ENCODE results near the gene DIPK1A. TPM values are rescaled to one million over a fixed set of nuclear protein-coding genes. Genes with fewer than 3 reads are reported as not detected.
A peak's percentile ranks its signal among the peaks of the same experiment; 100 is the strongest.

Gene DIPK1A
- total RNA-seq, 4 donors from 2014 or later = 3.1 to 6.9 (median 4.7) TPM

GRCh38 chr1:92832537-92833114 is 128.6 kb downstream of the DIPK1A start:
- H3K4me3 ChIP-seq = peak overlapping the region; percentile 58 to 98 (median 85)
- H3K4me1 ChIP-seq = peaks cover 0 to 47% (median 18%) of the 10 kb centered on the region in 4 donors
- no peak for DNase-seq (ENCODE audit: low spot score in 2 of 2)
- H3K36me3 ChIP-seq = peaks cover 7 to 31% (median 8%) of the 10 kb centered on the region in 3 donors
- H3K9me3 ChIP-seq = no peaks in the 10 kb centered on the region
- 0% methylated on average over 17 to 19 of the region's 19 CpGs for WGBS, 2 donors
- TF ChIP-seq CTCF (IDR thresholded peaks at IDR 0.05) = no peak
- TF ChIP-seq EP300 (IDR thresholded peaks at IDR 0.05) = no peak
- no peak for TF ChIP-seq POLR2A (IDR thresholded peaks at IDR 0.05)
- H3K27me3 ChIP-seq = no peaks in the 10 kb centered on the region
- peak overlapping the region; percentile 90 to 95 (median 92) for H3K27ac ChIP-seq

- 0 to 1% methylated on average over 51 to 56 of the region's 57 CpGs for WGBS, 2 donors
- H3K36me3 ChIP-seq = peaks cover 6 to 24% (median 7%) of the 10 kb centered on the region in 3 donors
- no peaks in the 10 kb centered on the region for H3K27me3 ChIP-seq
- H3K4me1 ChIP-seq = peaks cover 0 to 40% (median 18%) of the 10 kb centered on the region in 4 donors
- peak within 1 kb of the TSS; percentile 58 to 98 (median 85) for H3K4me3 ChIP-seq
- TF ChIP-seq CTCF (IDR thresholded peaks at IDR 0.05) = peak; percentile 94 to 99 (median 98)
- TF ChIP-seq EP300 (IDR thresholded peaks at IDR 0.05) = peak; percentile 77 to 100
- TF ChIP-seq POLR2A (IDR thresholded peaks at IDR 0.05) = peak; percentile 90 to 95
- H3K9me3 ChIP-seq = no peaks in the 10 kb centered on the region
- H3K27ac ChIP-seq = peak within 1 kb of the TSS; percentile 90 to 95 (median 92)
- DNase-seq (ENCODE audit: low spot score in 2 of 2) = peak; percentile 89 to 94
Measured at GRCh38 chr1:92831762-92832536, 129.3 kb downstream of the DIPK1A start, which contains the start of gene RPL5. Gene RPL5, plus strand, starts transcription at chr1:92832040. Its CDS starts 75 bp downstream, at chr1:92832115.

GRCh38 chr1:92831368-92831761 is 129.9 kb downstream of the DIPK1A start:
- DNase-seq (ENCODE audit: low spot score in 2 of 2) = no peak
- Histone ChIP-seq H3K9me3 (no peaks in the 10 kb centered on the region), H3K4me3 (peak overlapping the region in 3 of 4 donors; percentile 58 to 98 (median 80)), H3K36me3 (peaks cover 6 to 19% (median 6%) of the 10 kb centered on the region in 3 donors), H3K27me3 (no peaks in the 10 kb centered on the region), H3K4me1 (peaks cover 0 to 34% (median 18%) of the 10 kb centered on the region in 4 donors), H3K27ac (peak overlapping the region in 3 of 4 donors; percentile 90 to 95 (median 90))
- 60 to 62% methylated on average over 4 of the region's 4 CpGs for WGBS, 2 donors
- no peak for TF ChIP-seq POLR2A (IDR thresholded peaks at IDR 0.05)
- TF ChIP-seq CTCF (IDR thresholded peaks at IDR 0.05) = no peak
- no peak for TF ChIP-seq EP300 (IDR thresholded peaks at IDR 0.05)

GRCh38 chr1:92826792-92827191 is 134.5 kb downstream of the DIPK1A start:
- no peak overlapping the region for H3K27ac ChIP-seq
- WGBS, 2 donors = 49 to 62% methylated on average over 5 to 6 of the region's 6 CpGs
- H3K9me3 ChIP-seq = no peaks in the 10 kb centered on the region
- H3K36me3 ChIP-seq = no peaks in the 10 kb centered on the region
- TF ChIP-seq CTCF (IDR thresholded peaks at IDR 0.05) = no peak
- no peaks in the 10 kb centered on the region for H3K4me1 ChIP-seq
- no peak overlapping the region for H3K4me3 ChIP-seq
- H3K27me3 ChIP-seq = no peaks in the 10 kb centered on the region
- DNase-seq (ENCODE audit: low spot score in 2 of 2) = no peak

GRCh38 chr1:92822879-92823278 is 138.4 kb downstream of the DIPK1A start:
- Histone ChIP-seq H3K4me1 (no peaks in the 10 kb centered on the region), H3K4me3 (no peak overlapping the region), H3K9me3 (no peaks in the 10 kb centered on the region), H3K36me3 (no peaks in the 10 kb centered on the region), H3K27me3 (no peaks in the 10 kb centered on the region), H3K27ac (peak overlapping the region in 1 of 4 donors; percentile 22)
- TF ChIP-seq CTCF (IDR thresholded peaks at IDR 0.05) = no peak
- no peak for TF ChIP-seq POLR2A (IDR thresholded peaks at IDR 0.05)
- no peak for TF ChIP-seq EP300 (IDR thresholded peaks at IDR 0.05)
- WGBS, 2 donors = 78 to 80% methylated on average over 3 of the region's 3 CpGs
- no peak for DNase-seq (ENCODE audit: low spot score in 2 of 2)
